Osteoblast (primary cell): ENCODE data around the gene EML4. TPM values are rescaled to one million over a fixed set of nuclear protein-coding genes. Genes with fewer than 3 reads are reported as not detected.
"Not testable (repeated sequence)": the region's sequence is repeated elsewhere in the genome, so short reads cannot be mapped to it uniquely, and the experiment has no call there.

Experiments used
- DNase-seq: peaks from one replicate; pipeline ENCODE4 v3.0.0; 2011; ENCODE audit warnings: low spot score, mixed read lengths; ENCODE audit not compliant: insufficient read length; ENCODE audit errors: missing footprints
- H2AFZ ChIP-seq: 2 replicates; pipeline ENCODE4 v1.6.0; 2011; ENCODE audit warnings: mild to moderate bottlenecking, low read length
- H3K27ac ChIP-seq: 2 replicates; pipeline ENCODE4 v1.5.1; 2011; ENCODE audit warnings: mild to moderate bottlenecking, low read depth, low read length, moderate library complexity
- H3K27me3 ChIP-seq: 2 replicates; pipeline ENCODE4 v1.6.0; 2012; ENCODE audit warnings: mild to moderate bottlenecking, control low read depth, inconsistent platforms, low read length, moderate library complexity; ENCODE audit not compliant: insufficient read depth
- H3K36me3 ChIP-seq: 2 replicates; pipeline ENCODE4 v1.5.1; 2011; ENCODE audit warnings: mild to moderate bottlenecking, low read length, control low read depth, moderate library complexity; ENCODE audit not compliant: insufficient read depth
- H3K4me1 ChIP-seq: 2 replicates; pipeline ENCODE4 v1.5.1; 2011; ENCODE audit warnings: mild to moderate bottlenecking, low read length, control low read depth, moderate library complexity; ENCODE audit not compliant: insufficient read depth
- H3K4me2 ChIP-seq: 2 replicates; pipeline ENCODE4 v1.6.0; 2011; ENCODE audit warnings: mild to moderate bottlenecking, low read length; ENCODE audit not compliant: insufficient read depth
- H3K4me3 ChIP-seq: fragments of 200-600 bp; sonication (generic); 3 replicates; pipeline ENCODE4 v1.5.1; 2012; ENCODE audit warnings: mild to moderate bottlenecking, low read length, inconsistent platforms; ENCODE audit not compliant: insufficient read depth
- H3K79me2 ChIP-seq: 2 replicates; pipeline ENCODE4 v1.6.0; 2012; ENCODE audit warnings: mild to moderate bottlenecking, low read length, control low read depth, inconsistent platforms; ENCODE audit not compliant: insufficient read depth
- H3K9me3 ChIP-seq: 2 replicates; pipeline ENCODE4 v1.5.1; 2011; ENCODE audit warnings: low read depth, low read length, control low read depth
- H4K20me1 ChIP-seq: 2 replicates; pipeline ENCODE4 v1.6.0; 2012; ENCODE audit warnings: mild to moderate bottlenecking, low read length, control low read depth; ENCODE audit not compliant: insufficient read depth
- total RNA-seq: library from RNA; depleted of rRNA; stranded (reverse); fragments of >200 nt; gene quantifications from 2 replicates; pipeline ENCODE4 v1.2.3, GENCODE V29; 2012
- TF ChIP-seq, protein P1 (sequence below): IDR thresholded peaks from 2 replicates; pipeline ENCODE4 v1.5.1; 2011; ENCODE audit warnings: mild to moderate bottlenecking, low read depth, low read length, moderate library complexity; ENCODE audit errors: extremely low read depth

EML4 gene
- total RNA-seq, 1 donor = 91.9 TPM

DNA sequence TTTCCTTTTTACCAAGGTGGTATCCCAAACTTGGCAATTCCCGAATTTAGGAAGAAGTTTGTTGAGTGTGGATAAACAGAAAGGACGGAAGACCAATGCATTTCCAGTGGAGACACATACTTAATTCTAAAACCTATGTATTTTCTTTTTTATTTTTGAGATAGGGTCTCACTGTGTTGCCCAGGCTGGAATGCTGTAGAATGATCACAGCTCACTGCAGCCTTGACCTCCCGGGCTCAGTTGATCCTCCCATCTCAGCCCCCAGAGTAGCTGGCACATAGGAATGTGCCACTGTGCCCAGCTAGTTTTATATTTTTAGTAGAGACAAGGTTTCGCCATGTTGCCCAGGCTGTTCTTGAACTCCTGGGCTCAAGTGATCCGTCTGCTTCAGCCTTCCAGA, 101.6 kb downstream of the EML4 start:
- H2AFZ ChIP-seq = no peak overlapping the region
- H3K4me2 ChIP-seq = no peak overlapping the region
- no peaks in the 10 kb centered on the region for H3K27me3 ChIP-seq
- TF ChIP-seq, protein P1, sequence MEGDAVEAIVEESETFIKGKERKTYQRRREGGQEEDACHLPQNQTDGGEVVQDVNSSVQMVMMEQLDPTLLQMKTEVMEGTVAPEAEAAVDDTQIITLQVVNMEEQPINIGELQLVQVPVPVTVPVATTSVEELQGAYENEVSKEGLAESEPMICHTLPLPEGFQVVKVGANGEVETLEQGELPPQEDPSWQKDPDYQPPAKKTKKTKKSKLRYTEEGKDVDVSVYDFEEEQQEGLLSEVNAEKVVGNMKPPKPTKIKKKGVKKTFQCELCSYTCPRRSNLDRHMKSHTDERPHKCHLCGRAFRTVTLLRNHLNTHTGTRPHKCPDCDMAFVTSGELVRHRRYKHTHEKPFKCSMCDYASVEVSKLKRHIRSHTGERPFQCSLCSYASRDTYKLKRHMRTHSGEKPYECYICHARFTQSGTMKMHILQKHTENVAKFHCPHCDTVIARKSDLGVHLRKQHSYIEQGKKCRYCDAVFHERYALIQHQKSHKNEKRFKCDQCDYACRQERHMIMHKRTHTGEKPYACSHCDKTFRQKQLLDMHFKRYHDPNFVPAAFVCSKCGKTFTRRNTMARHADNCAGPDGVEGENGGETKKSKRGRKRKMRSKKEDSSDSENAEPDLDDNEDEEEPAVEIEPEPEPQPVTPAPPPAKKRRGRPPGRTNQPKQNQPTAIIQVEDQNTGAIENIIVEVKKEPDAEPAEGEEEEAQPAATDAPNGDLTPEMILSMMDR = no peak
- peaks cover 15% of the 10 kb centered on the region for H3K36me3 ChIP-seq
- no peak for DNase-seq
- no peaks in the 10 kb centered on the region for H3K79me2 ChIP-seq
- H4K20me1 ChIP-seq = no peaks in the 10 kb centered on the region
- no peak overlapping the region for H3K4me3 ChIP-seq
- H3K4me1 ChIP-seq = no peaks in the 10 kb centered on the region
- H3K27ac ChIP-seq = no peak overlapping the region
- no peaks in the 10 kb centered on the region for H3K9me3 ChIP-seq

DNA sequence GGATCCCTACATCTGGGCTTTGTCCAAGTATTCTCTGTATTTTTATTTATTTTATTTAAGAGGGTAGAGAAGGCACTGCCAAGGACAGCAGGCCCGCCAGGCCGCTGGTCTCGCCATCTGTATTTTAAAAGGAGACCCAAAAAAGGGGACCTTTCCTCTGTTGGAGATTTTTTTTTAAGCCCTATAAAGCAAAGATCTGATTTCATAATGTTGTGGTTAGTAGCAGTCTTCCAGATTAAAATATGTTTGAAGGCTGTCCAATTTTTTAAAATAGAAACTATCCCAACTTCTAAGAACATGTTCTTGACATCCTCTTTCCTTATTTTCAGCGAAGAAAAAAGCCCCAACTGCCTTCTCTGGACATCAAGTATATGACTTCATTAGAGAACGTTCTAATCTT, 102.1 kb downstream of the EML4 start:
- DNase-seq, H3K27me3 ChIP-seq, H2AFZ ChIP-seq, H3K36me3 ChIP-seq, H3K27ac ChIP-seq, H3K79me2 ChIP-seq, H4K20me1 ChIP-seq, H3K4me1 ChIP-seq, H3K4me2 ChIP-seq, H3K4me3 ChIP-seq, H3K9me3 ChIP-seq: not testable (repeated sequence)

DNA sequence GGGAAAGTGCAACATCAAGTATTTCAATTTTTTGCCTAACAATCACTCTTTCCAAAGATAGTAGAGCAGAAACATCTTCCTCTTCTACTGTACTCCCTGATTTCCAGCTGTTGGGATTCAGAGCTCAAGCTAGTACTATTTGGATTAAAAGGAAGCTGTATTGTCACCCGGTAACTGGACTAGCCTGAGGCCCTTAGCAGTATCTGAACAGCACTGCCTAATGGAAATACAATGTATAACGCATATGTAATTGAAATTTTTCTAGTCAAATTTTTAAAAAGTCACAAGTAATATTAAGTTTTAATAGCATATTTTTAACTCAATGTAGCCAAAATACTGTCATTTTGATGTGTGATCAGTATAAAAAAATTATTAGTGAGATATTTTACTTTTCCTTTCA, 105.7 kb downstream of the EML4 start:
- Histone ChIP-seq H3K79me2 (no peaks in the 10 kb centered on the region), H2AFZ (no peak overlapping the region), H3K27me3 (no peaks in the 10 kb centered on the region), H3K36me3 (no peaks in the 10 kb centered on the region), H3K4me1 (no peaks in the 10 kb centered on the region), H3K4me2 (no peak overlapping the region), H4K20me1 (no peaks in the 10 kb centered on the region), H3K4me3 (no peak overlapping the region), H3K9me3 (no peaks in the 10 kb centered on the region), H3K27ac (no peak overlapping the region)
- TF ChIP-seq, protein P1 = no peak
- DNase-seq = no peak

DNA sequence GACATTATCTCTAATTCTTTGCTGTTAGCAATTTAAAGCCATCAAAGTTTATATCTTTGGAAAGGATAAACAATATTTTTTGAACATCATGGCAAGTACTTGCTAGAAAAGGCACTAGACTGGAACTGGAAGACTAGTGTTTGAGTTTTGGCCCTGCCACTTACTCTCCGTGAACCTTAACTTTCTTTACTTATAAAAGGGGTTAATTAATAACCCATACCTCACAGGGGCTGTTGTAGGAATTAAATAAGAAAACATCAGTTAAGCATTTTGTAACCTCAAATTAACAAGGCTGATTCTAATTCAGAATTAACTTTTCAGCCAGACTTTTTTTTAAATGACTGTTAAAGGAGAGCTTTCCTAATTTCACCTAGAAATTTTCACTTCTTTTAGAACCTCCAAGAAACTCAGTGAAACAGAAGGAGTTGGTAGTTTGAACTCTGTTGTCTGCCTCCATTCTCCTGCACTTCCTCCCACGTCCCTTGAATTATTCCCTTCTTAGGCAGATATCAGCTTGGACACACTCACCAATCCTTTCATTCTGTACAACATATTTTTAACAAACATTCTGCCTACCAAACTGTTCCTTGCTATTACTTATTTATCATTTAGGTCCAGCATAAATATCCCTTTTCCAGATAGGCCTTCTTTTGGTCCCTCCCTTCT, 112.4 kb downstream of the EML4 start:
- no peaks in the 10 kb centered on the region for H4K20me1 ChIP-seq
- no peak overlapping the region for H3K4me2 ChIP-seq
- H3K79me2 ChIP-seq = no peaks in the 10 kb centered on the region
- H3K4me1 ChIP-seq = no peaks in the 10 kb centered on the region
- H3K9me3 ChIP-seq = no peaks in the 10 kb centered on the region
- no peaks in the 10 kb centered on the region for H3K27me3 ChIP-seq
- DNase-seq = no peak
- no peak overlapping the region for H3K27ac ChIP-seq
- no peak overlapping the region for H3K4me3 ChIP-seq
- peaks cover 29% of the 10 kb centered on the region for H3K36me3 ChIP-seq
- no peak overlapping the region for H2AFZ ChIP-seq
- TF ChIP-seq, protein P1 = no peak
